Breast epithelium (tissue), 3 donors: ENCODE results near the gene F2R.

Experiments used
- POLR2A ChIP-seq: fragments of 450-650 bp; IDR thresholded peaks from one replicate; pipeline ENCODE4 v1.6.1; 2016; ENCODE audit warnings: antibody characterized with exemption, mild to moderate bottlenecking, moderate library complexity
- POLR2AphosphoS5 ChIP-seq, 3 donors: sonication (generic); formaldehyde crosslinking; IDR thresholded peaks; one replicate each; pipeline ENCODE4 v1.6.1; 2017; ENCODE audit warnings: antibody characterized with exemption in 3 of 3

DNA sequence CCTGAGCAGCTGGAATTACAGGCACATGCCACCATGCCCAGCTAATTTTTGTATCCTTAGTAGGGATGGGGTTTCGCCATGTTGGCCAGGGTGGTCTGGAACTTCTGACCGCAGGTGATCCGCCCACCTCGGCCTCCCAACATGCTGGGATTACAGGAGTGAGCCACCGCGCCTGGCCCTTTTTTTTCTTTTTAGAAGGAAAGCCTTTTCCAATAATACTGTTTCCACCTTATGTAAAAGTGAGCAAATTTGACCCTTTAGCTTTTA lies 23.7 kb upstream of the F2R start:
- TF ChIP-seq POLR2AphosphoS5 (IDR thresholded peaks at IDR 0.05) (no peak), POLR2A (no peak)
